BLaER1 (cell line): ENCODE data around the gene SLCO3A1.
"Not testable (repeated sequence)": the region's sequence is repeated elsewhere in the genome, so short reads cannot be mapped to it uniquely, and the experiment has no call there.

Experiments used
- H3K27ac ChIP-seq: shearing (Covaris generic); formaldehyde crosslinking; 2 replicates; pipeline ENCODE4 v1.8.1; 2022
- H3K27me3 ChIP-seq: shearing (Covaris generic); formaldehyde crosslinking; 2 replicates; pipeline ENCODE4 v1.8.1; 2022
- H3K36me3 ChIP-seq: shearing (Covaris generic); formaldehyde crosslinking; 2 replicates; pipeline ENCODE4 v1.8.1; 2022
- H3K4me1 ChIP-seq: shearing (Covaris generic); formaldehyde crosslinking; 2 replicates; pipeline ENCODE4 v1.8.1; 2022
- H3K4me2 ChIP-seq: shearing (Covaris generic); formaldehyde crosslinking; 2 replicates; pipeline ENCODE4 v1.8.1; 2022
- H3K4me3 ChIP-seq: shearing (Covaris generic); formaldehyde crosslinking; 2 replicates; pipeline ENCODE4 v1.8.1; 2022
- H3K9ac ChIP-seq: shearing (Covaris generic); formaldehyde crosslinking; 2 replicates; pipeline ENCODE4 v1.8.1; 2022
- H3K9me3 ChIP-seq: shearing (Covaris generic); formaldehyde crosslinking; 2 replicates; pipeline ENCODE4 v1.8.1; 2022
- H4K20me1 ChIP-seq: shearing (Covaris generic); formaldehyde crosslinking; 2 replicates; pipeline ENCODE4 v1.8.1; 2022
- Cebpa-rat ChIP-seq: shearing (Covaris generic); IDR thresholded peaks from 2 replicates; pipeline ENCODE4 v1.8.1; 2022

The SLCO3A1 gene

GRCh38 chr15:92048739-92049138 lies 195.2 kb downstream of the SLCO3A1 start:
- Histone ChIP-seq H3K4me2 (no peak overlapping the region), H3K4me1 (no peaks in the 10 kb centered on the region), H3K36me3 (no peaks in the 10 kb centered on the region), H3K9me3 (no peaks in the 10 kb centered on the region), H4K20me1 (no peaks in the 10 kb centered on the region), H3K27ac (no peak overlapping the region), H3K4me3 (no peak overlapping the region), H3K27me3 (no peaks in the 10 kb centered on the region), H3K9ac (no peak overlapping the region)
- TF ChIP-seq Cebpa-rat, result no peak

DNA sequence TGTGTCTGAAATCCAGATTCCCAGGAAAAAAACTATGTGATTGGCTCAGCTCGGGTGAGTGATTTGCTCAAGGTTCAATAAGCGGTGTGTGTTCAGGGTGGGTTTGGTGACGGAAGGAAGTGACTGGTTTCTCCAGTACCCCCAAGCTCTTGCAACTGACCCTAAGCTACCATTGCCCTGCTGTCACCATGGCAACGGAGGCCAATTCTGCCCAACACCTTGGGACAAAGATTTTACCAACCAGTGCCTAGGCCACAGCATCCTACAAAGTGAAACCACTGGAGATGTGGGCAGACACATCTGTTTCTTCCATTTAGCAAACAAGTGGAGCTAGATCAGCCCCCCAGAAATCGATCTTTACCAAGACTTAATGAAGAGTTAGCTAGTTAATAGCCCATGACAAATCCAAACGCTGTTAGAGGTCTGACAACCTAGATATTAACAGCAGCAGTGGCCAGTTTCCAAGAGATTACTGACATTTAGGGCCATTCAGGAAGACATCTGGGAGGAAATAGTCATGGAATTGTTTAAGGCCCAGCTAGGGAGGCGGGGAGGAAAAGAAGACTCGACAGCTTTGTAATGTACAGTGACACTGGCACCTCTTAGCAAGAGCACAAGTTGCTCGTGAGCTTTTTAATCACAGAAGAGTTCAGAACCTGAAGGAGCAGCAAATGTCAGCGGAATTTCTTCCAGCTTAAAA lies 195.9 kb downstream of the SLCO3A1 start:
- H3K27me3 ChIP-seq, result no peaks in the 10 kb centered on the region
- no peak overlapping the region for H3K9ac ChIP-seq
- H3K4me1 ChIP-seq, result no peaks in the 10 kb centered on the region
- no peak overlapping the region for H3K4me3 ChIP-seq
- no peaks in the 10 kb centered on the region for H3K36me3 ChIP-seq
- no peak overlapping the region for H3K4me2 ChIP-seq
- no peaks in the 10 kb centered on the region for H4K20me1 ChIP-seq
- no peak overlapping the region for H3K27ac ChIP-seq
- no peak for TF ChIP-seq Cebpa-rat
- H3K9me3 ChIP-seq, result no peaks in the 10 kb centered on the region

DNA sequence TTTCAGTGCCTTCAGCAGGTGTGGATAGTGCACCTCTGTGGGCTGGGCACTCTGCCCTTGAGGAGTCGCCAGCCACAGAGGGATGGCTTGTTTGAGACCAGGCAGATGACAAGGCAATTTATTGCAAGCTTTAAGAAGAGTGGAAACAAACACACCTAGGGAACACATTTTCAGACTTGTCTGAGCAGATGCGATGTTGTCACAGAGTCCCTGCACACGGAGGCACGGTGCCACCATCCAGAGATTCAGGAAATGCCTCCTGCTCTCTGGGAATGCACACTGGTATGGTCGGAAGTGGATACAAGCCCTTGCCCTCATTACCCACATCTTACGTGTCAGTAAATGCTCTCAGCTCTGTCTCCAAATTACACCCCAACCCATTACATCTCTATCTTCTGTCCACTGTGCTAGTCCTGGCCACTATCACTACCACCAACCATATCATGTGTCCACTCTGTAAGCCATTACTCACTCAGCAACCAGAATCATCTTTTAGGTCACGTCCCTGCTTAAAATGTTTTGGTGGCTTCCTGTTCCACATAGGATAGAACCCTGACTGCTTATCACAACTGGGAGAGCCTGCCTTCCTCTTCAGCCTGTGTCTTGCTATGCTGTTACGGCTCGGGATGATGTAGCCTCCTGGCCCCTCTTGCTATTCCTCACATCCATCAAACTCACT lies 196.9 kb downstream of the SLCO3A1 start:
- Histone ChIP-seq H3K27ac (no peak overlapping the region), H3K4me3 (no peak overlapping the region), H3K36me3 (no peaks in the 10 kb centered on the region), H3K4me2 (no peak overlapping the region), H3K27me3 (no peaks in the 10 kb centered on the region), H3K4me1 (no peaks in the 10 kb centered on the region), H3K9ac (no peak overlapping the region), H4K20me1 (no peaks in the 10 kb centered on the region), H3K9me3 (no peaks in the 10 kb centered on the region)
- TF ChIP-seq Cebpa-rat, result no peak

DNA sequence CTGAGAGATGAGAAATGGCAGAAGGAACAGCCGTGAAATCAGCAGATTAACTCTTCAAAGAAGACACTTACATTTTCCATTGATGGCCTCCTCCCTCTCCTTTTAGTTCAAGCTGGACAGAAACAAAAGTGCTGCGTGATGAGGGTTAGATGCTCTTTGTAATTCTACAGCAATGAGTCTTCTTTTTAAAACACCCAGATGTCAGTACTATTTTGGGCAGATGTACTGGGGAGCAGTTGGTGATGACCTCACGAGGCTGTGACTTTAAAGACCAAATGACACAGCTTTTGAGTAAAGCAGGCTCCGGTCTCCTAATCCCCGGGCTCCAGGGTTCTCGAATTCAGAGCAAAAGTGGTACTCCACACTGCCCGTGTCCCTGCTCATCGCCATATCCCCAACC lies 198.2 kb downstream of the SLCO3A1 start:
- Histone ChIP-seq H3K9ac (no peak overlapping the region), H4K20me1 (no peaks in the 10 kb centered on the region), H3K27ac (no peak overlapping the region), H3K9me3 (no peaks in the 10 kb centered on the region), H3K36me3 (no peaks in the 10 kb centered on the region), H3K4me1 (no peaks in the 10 kb centered on the region), H3K4me3 (no peak overlapping the region), H3K4me2 (no peak overlapping the region), H3K27me3 (no peaks in the 10 kb centered on the region)
- no peak for TF ChIP-seq Cebpa-rat

GRCh38 chr15:92053753-92054316 lies 200.3 kb downstream of the SLCO3A1 start:
- Histone ChIP-seq H3K36me3 (no peaks in the 10 kb centered on the region), H3K4me1 (no peaks in the 10 kb centered on the region), H4K20me1 (no peaks in the 10 kb centered on the region), H3K27me3 (no peaks in the 10 kb centered on the region), H3K4me2 (no peak overlapping the region), H3K27ac (no peak overlapping the region), H3K9ac (no peak overlapping the region), H3K9me3 (no peaks in the 10 kb centered on the region), H3K4me3 (no peak overlapping the region)
- no peak for TF ChIP-seq Cebpa-rat

DNA sequence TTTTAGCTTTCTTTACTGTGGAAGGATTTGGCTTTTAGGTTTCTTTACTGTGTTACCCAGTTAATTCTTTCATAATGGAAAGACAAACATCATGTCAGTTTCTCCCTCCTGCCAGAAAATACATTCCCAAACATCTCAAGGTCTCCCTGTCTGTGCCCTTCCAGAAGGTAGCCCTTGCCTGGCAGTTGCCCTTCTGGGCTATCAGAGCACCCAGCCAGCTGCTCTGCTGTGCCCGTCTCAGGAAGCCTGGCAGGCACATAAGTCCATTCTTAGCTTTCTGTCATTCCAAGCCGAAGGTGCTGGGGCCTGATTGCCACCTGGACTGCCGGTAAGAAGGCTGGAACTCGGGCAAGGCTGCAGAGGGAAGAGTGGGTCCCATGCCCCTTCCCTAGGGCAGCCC lies 203.4 kb downstream of the SLCO3A1 start:
- TF ChIP-seq Cebpa-rat, result no peak
- H3K4me1 ChIP-seq, result no peaks in the 10 kb centered on the region

GRCh38 chr15:92059036-92059970 lies 205.8 kb downstream of the SLCO3A1 start:
- Histone ChIP-seq H3K27me3 (no peaks in the 10 kb centered on the region), H3K9ac (no peak overlapping the region), H3K9me3 (no peaks in the 10 kb centered on the region), H4K20me1 (no peaks in the 10 kb centered on the region), H3K4me1 (no peaks in the 10 kb centered on the region), H3K36me3 (no peaks in the 10 kb centered on the region), H3K4me2 (no peak overlapping the region), H3K4me3 (no peak overlapping the region), H3K27ac (no peak overlapping the region)
- TF ChIP-seq Cebpa-rat, result no peak

More for the DNA sequence above, 203.4 kb downstream of the SLCO3A1 start:
- Histone ChIP-seq H4K20me1 (no peaks in the 10 kb centered on the region), H3K36me3 (no peaks in the 10 kb centered on the region), H3K9me3 (no peaks in the 10 kb centered on the region), H3K27ac (no peak overlapping the region), H3K4me2 (no peak overlapping the region), H3K9ac (no peak overlapping the region), H3K4me3 (no peak overlapping the region), H3K27me3 (no peaks in the 10 kb centered on the region)

DNA sequence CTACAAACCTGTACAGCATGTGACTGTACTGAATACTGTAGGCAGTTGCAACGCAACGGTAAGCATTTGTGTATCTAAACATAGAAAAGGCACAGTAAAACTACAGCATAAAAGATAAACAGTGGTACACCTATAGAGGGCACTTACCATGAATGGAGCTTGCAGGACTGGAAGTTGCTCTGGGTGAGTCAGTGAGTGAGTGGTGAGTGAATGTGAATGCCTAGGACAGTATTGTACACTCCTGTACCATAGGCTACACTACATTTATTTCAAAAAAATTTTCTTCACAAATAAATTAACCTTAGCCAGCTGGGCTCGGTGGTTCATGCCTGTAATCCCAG lies 206.4 kb downstream of the SLCO3A1 start:
- H3K4me2 ChIP-seq, H3K4me1 ChIP-seq, H3K9me3 ChIP-seq, H3K27ac ChIP-seq, H3K27me3 ChIP-seq, H3K4me3 ChIP-seq, H4K20me1 ChIP-seq, H3K36me3 ChIP-seq, H3K9ac ChIP-seq: not testable (repeated sequence)

DNA sequence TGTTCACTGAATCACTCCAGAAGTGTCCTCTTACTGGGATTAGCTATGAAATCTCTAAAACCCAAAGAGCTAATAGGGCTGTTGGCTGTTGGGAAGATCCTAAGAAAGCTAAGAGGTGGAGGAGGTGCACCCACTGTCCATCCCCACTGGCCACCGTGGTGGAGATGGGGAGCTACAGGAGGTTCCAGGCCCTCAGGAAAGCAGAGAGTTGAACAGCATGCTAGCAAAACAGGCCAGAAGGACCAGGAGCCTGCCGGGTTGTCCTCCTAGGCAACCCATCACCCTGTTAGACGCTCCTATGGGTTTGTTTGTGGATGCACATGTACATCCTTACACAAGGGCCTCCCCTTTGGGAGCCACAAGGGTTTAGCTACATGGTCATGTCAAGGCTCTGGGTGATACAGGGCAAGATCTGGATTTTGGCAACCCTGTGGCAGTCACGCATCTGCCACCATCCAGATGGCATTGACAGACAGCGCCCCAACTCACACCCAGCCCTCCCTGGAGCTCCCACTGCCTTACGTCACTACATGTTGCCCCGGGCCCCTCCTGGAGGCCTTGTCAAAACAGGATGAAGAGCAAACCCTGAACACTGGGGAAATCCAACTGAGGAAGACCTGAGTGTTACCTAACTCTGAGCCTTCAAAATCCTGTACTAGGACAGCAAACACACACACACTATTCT lies 208.1 kb downstream of the SLCO3A1 start:
- H4K20me1 ChIP-seq, result no peaks in the 10 kb centered on the region
- TF ChIP-seq Cebpa-rat, result no peak
- H3K9ac ChIP-seq, result no peak overlapping the region
- H3K27ac ChIP-seq, result no peak overlapping the region
- no peak overlapping the region for H3K4me3 ChIP-seq
- no peaks in the 10 kb centered on the region for H3K9me3 ChIP-seq
- H3K4me1 ChIP-seq, result peaks cover 1% of the 10 kb centered on the region
- no peak overlapping the region for H3K4me2 ChIP-seq
- no peaks in the 10 kb centered on the region for H3K27me3 ChIP-seq
- no peaks in the 10 kb centered on the region for H3K36me3 ChIP-seq
